Activated CD4-positive, alpha-beta memory T cell treated with anti-CD3 and anti-CD28 coated beads, Interleukin-2, amount 10 ng/mL, durations not matched to agents 7 days and 5 days (primary cell): ENCODE data around the gene MYO1D. TPM values are rescaled to one million over a fixed set of nuclear protein-coding genes. Genes with fewer than 3 reads are reported as not detected.
"Not testable (repeated sequence)": the region's sequence is repeated elsewhere in the genome, so short reads cannot be mapped to it uniquely, and the experiment has no call there.

ENCODE experiments used
- CTCF ChIA-PET: fragments of 350-600 bp; sonication (Branson Sonifier 250); formaldehyde crosslinking; loops from one replicate; lab custom pipeline; 2021; ENCODE audit warnings: antibody characterized with exemption, inconsistent platforms; lab: Charles Lee
- POLR2A ChIA-PET: fragments of 350-600 bp; sonication (Branson Sonifier 250); formaldehyde crosslinking; loops from one replicate; lab custom pipeline; 2021; ENCODE audit warnings: antibody characterized with exemption; lab: Charles Lee
- DNase-seq: peaks from one replicate; pipeline ENCODE4 v3.0.0-alpha.2; 2020
- H3K27ac Mint-ChIP-seq: one replicate; pipeline ENCODE4 v1.8.0; 2021; ENCODE audit warnings: mild to moderate bottlenecking, mixed read lengths
- H3K27me3 Mint-ChIP-seq: one replicate; pipeline ENCODE4 v1.8.0; 2021; ENCODE audit warnings: mixed read lengths
- H3K36me3 Mint-ChIP-seq: one replicate; pipeline ENCODE4 v1.8.0; 2021; ENCODE audit warnings: low read depth, mixed read lengths
- H3K4me1 Mint-ChIP-seq: one replicate; pipeline ENCODE4 v1.8.0; 2021; ENCODE audit warnings: mixed read lengths
- H3K4me3 Mint-ChIP-seq: one replicate; pipeline ENCODE4 v1.8.0; 2021; ENCODE audit warnings: mild to moderate bottlenecking, mixed read lengths
- H3K9me3 Mint-ChIP-seq: one replicate; pipeline ENCODE4 v1.8.0; 2021; ENCODE audit warnings: mixed read lengths
- total RNA-seq, 2 experiments: library from RNA; stranded (reverse); gene quantifications; one replicate each; pipeline ENCODE4 v1.2.3, GENCODE V29; 2021

MYO1D gene
- total RNA-seq, 2 experiments from 2014 or later, result 8.3 to 11.1 TPM

GRCh38 chr17:32912218-32912897, 35.4 kb upstream of the MYO1D start:
- Mint-ChIP-seq H3K36me3 (no peaks in the 10 kb centered on the region), H3K4me3 (no peak overlapping the region), H3K27ac (no peak overlapping the region), H3K27me3 (peaks cover 4% of the 10 kb centered on the region), H3K9me3 (no peaks in the 10 kb centered on the region), H3K4me1 (peaks cover 47% of the 10 kb centered on the region)
- ChIA-PET CTCF (interaction anchor here (0.7 to 4.3 kb wide), 3 partner anchors 7 to 129 kb away, joined by 3 to 50 read pairs (median 3); partner anchors contain the start of gene MYO1D), POLR2A (no interaction called here)
- no peak for DNase-seq

GRCh38 chr17:32910769-32911168, 33.8 kb upstream of the MYO1D start:
- Mint-ChIP-seq H3K9me3 (no peaks in the 10 kb centered on the region), H3K27ac (no peak overlapping the region), H3K27me3 (peaks cover 4% of the 10 kb centered on the region), H3K4me3 (no peak overlapping the region), H3K36me3 (no peaks in the 10 kb centered on the region), H3K4me1 (peaks cover 32% of the 10 kb centered on the region)
- ChIA-PET POLR2A (interaction anchor here (0.6 kb wide), 1 partner anchor 158 kb away, joined by 3 read pairs; no protein-coding TSS in a partner anchor), CTCF (interaction anchor here (1.3 to 4.3 kb wide), 4 partner anchors 25 to 128 kb away, joined by 3 to 50 read pairs (median 7); partner anchors contain the start of gene MYO1D)
- no peak for DNase-seq

- Mint-ChIP-seq H3K36me3 (no peaks in the 10 kb centered on the region), H3K27ac (no peak overlapping the region), H3K27me3 (peaks cover 8% of the 10 kb centered on the region), H3K4me1 (peaks cover 28% of the 10 kb centered on the region), H3K4me3 (no peak overlapping the region), H3K9me3 (no peaks in the 10 kb centered on the region)
- CTCF ChIA-PET, result interaction anchor here (0.6 to 4.3 kb wide), 12 partner anchors 11 to 252 kb away, joined by 3 to 50 read pairs (median 4); partner anchors contain the start of gene MYO1D
- POLR2A ChIA-PET, result interaction anchor here (0.7 kb wide), 1 partner anchor 26 kb away, joined by 4 read pairs; no protein-coding TSS in a partner anchor
- peak; percentile 78 for DNase-seq
Observed at GRCh38 chr17:32909787-32910369, 33.0 kb upstream of the MYO1D start.

GRCh38 chr17:32907583-32907982, 30.7 kb upstream of the MYO1D start:
- no peaks in the 10 kb centered on the region for H3K36me3 Mint-ChIP-seq
- ChIA-PET POLR2A (no interaction called here), CTCF (interaction anchor here (3.1 kb wide), 1 partner anchor 30 kb away, joined by 16 read pairs; the partner anchor contains the start of gene MYO1D)
- no peaks in the 10 kb centered on the region for H3K9me3 Mint-ChIP-seq
- no peak for DNase-seq
- peaks cover 8% of the 10 kb centered on the region for H3K27me3 Mint-ChIP-seq
- H3K4me1 Mint-ChIP-seq, result peaks cover 30% of the 10 kb centered on the region
- H3K27ac Mint-ChIP-seq, result no peak overlapping the region
- no peak overlapping the region for H3K4me3 Mint-ChIP-seq

GRCh38 chr17:32904891-32905290, 28.0 kb upstream of the MYO1D start:
- Mint-ChIP-seq H3K4me1 (peaks cover 26% of the 10 kb centered on the region), H3K27me3 (peaks cover 10% of the 10 kb centered on the region), H3K4me3 (no peak overlapping the region), H3K27ac (no peak overlapping the region), H3K9me3 (peaks cover 3% of the 10 kb centered on the region), H3K36me3 (no peaks in the 10 kb centered on the region)
- ChIA-PET POLR2A (interaction anchor here (0.7 to 1.7 kb wide), 2 partner anchors 22 to 27 kb away, joined by 3 to 8 read pairs; partner anchors contain the start of gene MYO1D), CTCF (interaction anchor here (0.7 to 2.1 kb wide), 2 partner anchors 28 to 460 kb away, joined by 3 to 14 read pairs; partner anchors contain the start of genes MYO1D and PSMD11)
- no peak for DNase-seq

- peaks cover 22% of the 10 kb centered on the region for H3K4me1 Mint-ChIP-seq
- H3K9me3 Mint-ChIP-seq, result peaks cover 3% of the 10 kb centered on the region
- H3K27me3 Mint-ChIP-seq, result peaks cover 10% of the 10 kb centered on the region
- peak overlapping the region; percentile 66 for H3K27ac Mint-ChIP-seq
- DNase-seq, result peak; percentile 40
- no peaks in the 10 kb centered on the region for H3K36me3 Mint-ChIP-seq
- CTCF ChIA-PET, result interaction anchor here (2.1 kb wide), 1 partner anchor 27 kb away, joined by 14 read pairs; the partner anchor contains the start of gene MYO1D
- POLR2A ChIA-PET, result interaction anchor here (0.8 to 1.7 kb wide), 2 partner anchors 24 to 27 kb away, joined by 4 to 8 read pairs; partner anchors contain the start of genes MYO1D and TMEM98
- no peak overlapping the region for H3K4me3 Mint-ChIP-seq
Observed at GRCh38 chr17:32903774-32904673, 27.1 kb upstream of the MYO1D start.

GRCh38 chr17:32901743-32902142, 24.8 kb upstream of the MYO1D start:
- H3K4me3 Mint-ChIP-seq, result no peak overlapping the region
- H3K4me1 Mint-ChIP-seq, result peaks cover 22% of the 10 kb centered on the region
- peaks cover 20% of the 10 kb centered on the region for H3K27me3 Mint-ChIP-seq
- no peak for DNase-seq
- peaks cover 3% of the 10 kb centered on the region for H3K9me3 Mint-ChIP-seq
- H3K27ac Mint-ChIP-seq, result no peak overlapping the region
- H3K36me3 Mint-ChIP-seq, result no peaks in the 10 kb centered on the region
- ChIA-PET POLR2A (no interaction called here), CTCF (no interaction called here)

- Mint-ChIP-seq H3K27me3 (peaks cover 20% of the 10 kb centered on the region), H3K9me3 (peaks cover 3% of the 10 kb centered on the region), H3K4me3 (no peak overlapping the region), H3K36me3 (no peaks in the 10 kb centered on the region), H3K27ac (no peak overlapping the region), H3K4me1 (peaks cover 13% of the 10 kb centered on the region)
- DNase-seq, result no peak
- ChIA-PET CTCF (interaction anchor here (0.9 kb wide), 1 partner anchor 22 kb away, joined by 4 read pairs; no protein-coding TSS in a partner anchor), POLR2A (no interaction called here)
Observed at GRCh38 chr17:32899236-32900013, 22.5 kb upstream of the MYO1D start.

- Mint-ChIP-seq H3K4me3 (no peak overlapping the region), H3K27ac (no peak overlapping the region), H3K9me3 (peaks cover 3% of the 10 kb centered on the region), H3K27me3 (peaks cover 20% of the 10 kb centered on the region), H3K36me3 (no peaks in the 10 kb centered on the region), H3K4me1 (no peaks in the 10 kb centered on the region)
- ChIA-PET POLR2A (no interaction called here), CTCF (no interaction called here)
- no peak for DNase-seq
Observed at GRCh38 chr17:32896647-32897258, 19.8 kb upstream of the MYO1D start.

- ChIA-PET POLR2A (no interaction called here), CTCF (no interaction called here)
- Mint-ChIP-seq H3K27ac (no peak overlapping the region), H3K9me3 (no peaks in the 10 kb centered on the region), H3K27me3 (peaks cover 17% of the 10 kb centered on the region), H3K4me1 (no peaks in the 10 kb centered on the region), H3K36me3 (no peaks in the 10 kb centered on the region), H3K4me3 (no peak overlapping the region)
- DNase-seq, result no peak
Observed at GRCh38 chr17:32894245-32894644, 17.3 kb upstream of the MYO1D start.

GRCh38 chr17:32887410-32887809, 10.5 kb upstream of the MYO1D start:
- H3K36me3 Mint-ChIP-seq, DNase-seq, H3K4me1 Mint-ChIP-seq, CTCF ChIA-PET, POLR2A ChIA-PET, H3K9me3 Mint-ChIP-seq, H3K27ac Mint-ChIP-seq, H3K4me3 Mint-ChIP-seq: not testable (repeated sequence)
- peaks cover 10% of the 10 kb centered on the region for H3K27me3 Mint-ChIP-seq
